HepG2 (cell line): ENCODE measurements around the gene NEGR1.

ENCODE experiments used
- CTCF ChIP-seq: sonication (generic); formaldehyde crosslinking; IDR thresholded peaks from 2 replicates; pipeline ENCODE4 v1.5.0; 2020; ENCODE audit warnings: mild to moderate bottlenecking, missing genetic modification reagents, moderate library complexity
- ETS1 ChIP-seq: sonication (generic); formaldehyde crosslinking; IDR thresholded peaks from 2 replicates; pipeline ENCODE4 v1.4.0; 2020; ENCODE audit warnings: missing genetic modification reagents
- EZH2 ChIP-seq: conservative IDR thresholded peaks from 2 replicates; pipeline ENCODE4 v1.6.1; 2012; ENCODE audit warnings: mild to moderate bottlenecking, low read depth, low read length, moderate library complexity
- GMEB1 ChIP-seq: sonication (generic); formaldehyde crosslinking; IDR thresholded peaks from 2 replicates; pipeline ENCODE4 v1.5.1; 2020; ENCODE audit warnings: missing genetic modification reagents, mild to moderate bottlenecking, borderline replicate concordance
- HCFC1 ChIP-seq: fragments of 150-350 bp; IDR thresholded peaks from 2 replicates; pipeline ENCODE4 v1.6.1; 2014; ENCODE audit warnings: low read depth, low read length
- NFAT5 ChIP-seq: sonication (generic); formaldehyde crosslinking; IDR thresholded peaks from 2 replicates; pipeline ENCODE4 v1.4.0; 2020; ENCODE audit warnings: missing genetic modification reagents
- PAWR ChIP-seq: sonication (generic); formaldehyde crosslinking; IDR thresholded peaks from 2 replicates; pipeline ENCODE4 v1.4.0; 2020; ENCODE audit warnings: missing genetic modification reagents, mild to moderate bottlenecking, borderline replicate concordance
- RBM39 ChIP-seq: fragments of 200-400 bp; formaldehyde crosslinking; IDR thresholded peaks from one replicate; pipeline ENCODE4 v1.6.1; 2018; ENCODE audit warnings: antibody characterized with exemption, mild to moderate bottlenecking, low read depth, low read length; ENCODE audit not compliant: poor library complexity, severe bottlenecking
- TP53 ChIP-seq: sonication (generic); formaldehyde crosslinking; conservative IDR thresholded peaks from 2 replicates; pipeline ENCODE4 v1.4.0; 2020; ENCODE audit warnings: missing genetic modification reagents
- ZNF451 ChIP-seq: sonication (generic); formaldehyde crosslinking; IDR thresholded peaks from 2 replicates; pipeline ENCODE4 v1.5.0; 2020; ENCODE audit warnings: mild to moderate bottlenecking, missing genetic modification reagents
- ZNF749 ChIP-seq: sonication (generic); formaldehyde crosslinking; IDR thresholded peaks from 2 replicates; pipeline ENCODE4 v1.8.0; 2022; ENCODE audit warnings: mild to moderate bottlenecking, missing genetic modification reagents, moderate library complexity, borderline replicate concordance

GRCh38 chr1:72283022-72283306 is 625 bp upstream of the NEGR1 start:
- TF ChIP-seq ZNF451 (CRISPR knock-in tag): no peak
- no peak for TF ChIP-seq ZNF749 (CRISPR knock-in tag)
- TF ChIP-seq TP53 (CRISPR knock-in tag): no peak
- no peak for TF ChIP-seq GMEB1 (CRISPR knock-in tag)
- no peak for TF ChIP-seq NFAT5 (CRISPR knock-in tag)
- TF ChIP-seq ETS1 (CRISPR knock-in tag): no peak
- TF ChIP-seq HCFC1: no peak
- no peak for TF ChIP-seq CTCF (CRISPR knock-in tag)
- no peak for TF ChIP-seq PAWR
- no peak for TF ChIP-seq RBM39
- TF ChIP-seq EZH2: no peak
